Neural cell (in vitro differentiated cells): Measurements from ENCODE around the gene ZNF516. TPM values are rescaled to one million over a fixed set of nuclear protein-coding genes. Genes with fewer than 3 reads are reported as not detected.

ENCODE experiments used
- H2AFZ ChIP-seq: fragments of 200-600, 300-800 bp; sonication (generic), shearing (Covaris generic); 2 replicates; pipeline ENCODE4 v1.6.0; 2014; ENCODE audit warnings: low read depth, mild to moderate bottlenecking, antibody characterized with exemption, low read length, moderate library complexity
- H3F3A ChIP-seq: fragments of 200-600 bp; shearing (Covaris generic); 2 replicates; pipeline ENCODE4 v1.6.1; 2016; ENCODE audit warnings: mild to moderate bottlenecking, moderate library complexity, mixed read lengths, antibody characterized with exemption, low read length; ENCODE audit not compliant: insufficient read depth, poor library complexity, severe bottlenecking
- H3K27ac ChIP-seq: fragments of 200-600, 300-800 bp; sonication (generic), shearing (Covaris generic); 2 replicates; pipeline ENCODE4 v1.5.1; 2014; ENCODE audit warnings: mild to moderate bottlenecking, low read length, moderate library complexity
- H3K27me3 ChIP-seq: fragments of 300-800, 200-600 bp; sonication (generic), shearing (Covaris generic); 2 replicates; pipeline ENCODE4 v1.6.0; 2014; ENCODE audit warnings: mild to moderate bottlenecking, low read depth, low read length, moderate library complexity; ENCODE audit not compliant: insufficient read depth
- H3K36me3 ChIP-seq: fragments of 300-800, 200-600 bp; sonication (generic), shearing (Covaris generic); 2 replicates; pipeline ENCODE4 v1.5.1; 2014; ENCODE audit warnings: mild to moderate bottlenecking, antibody characterized with exemption, low read length, moderate library complexity; ENCODE audit not compliant: insufficient read depth
- H3K4me2 ChIP-seq: fragments of 300-800, 200-600 bp; sonication (generic), shearing (Covaris generic); 2 replicates; pipeline ENCODE4 v1.6.0; 2014; ENCODE audit warnings: mild to moderate bottlenecking, low read length
- H3K4me3 ChIP-seq: fragments of 300-800, 200-600 bp; sonication (generic), shearing (Covaris generic); 2 replicates; pipeline ENCODE4 v1.5.1; 2014; ENCODE audit warnings: mild to moderate bottlenecking, low read length, moderate library complexity
- H3K79me2 ChIP-seq: fragments of 200-600 bp; shearing (Covaris generic); replicated peaks from 2 replicates; pipeline ENCODE4 v1.6.0; 2014; ENCODE audit warnings: mild to moderate bottlenecking, low read length, moderate library complexity; ENCODE audit not compliant: insufficient read depth
- H3K9ac ChIP-seq: fragments of 300-800, 200-600 bp; sonication (generic), shearing (Covaris generic); 2 replicates; pipeline ENCODE4 v1.6.1; 2016; ENCODE audit warnings: mild to moderate bottlenecking, low read length, mixed read lengths
- H3K9me2 ChIP-seq: fragments of 200-600 bp; shearing (Covaris generic); 2 replicates; pipeline ENCODE4 v1.6.1; 2016; ENCODE audit warnings: mild to moderate bottlenecking, low read length, mixed read lengths; ENCODE audit not compliant: insufficient read depth
- H3K9me3 ChIP-seq: fragments of 200-600, 300-800 bp; sonication (generic), shearing (Covaris generic); 2 replicates; pipeline ENCODE4 v1.6.1; 2016; ENCODE audit warnings: mild to moderate bottlenecking, mixed run types, low read length, moderate library complexity, mixed read lengths
- H4K20me1 ChIP-seq: fragments of 200-600 bp; shearing (Covaris generic); 2 replicates; pipeline ENCODE4 v1.6.1; 2016; ENCODE audit warnings: mild to moderate bottlenecking, mixed run types; ENCODE audit not compliant: insufficient read depth
- CTCF ChIP-seq: fragments of 450-650 bp; IDR thresholded peaks from 2 replicates; pipeline ENCODE4 v1.5.1; 2014; ENCODE audit warnings: antibody characterized with exemption, mild to moderate bottlenecking, moderate library complexity; ENCODE audit not compliant: poor library complexity, severe bottlenecking
- EP300 ChIP-seq: fragments of 450-650 bp; conservative IDR thresholded peaks from 2 replicates; pipeline ENCODE4 v1.6.1; 2014; ENCODE audit warnings: antibody characterized with exemption, mild to moderate bottlenecking, moderate library complexity; ENCODE audit not compliant: poor library complexity, severe bottlenecking
- EZH2 ChIP-seq: fragments of 200-600, 300-800 bp; shearing (Covaris generic), sonication (generic); IDR thresholded peaks from 2 replicates; pipeline ENCODE4 v1.6.1; 2014; ENCODE audit warnings: antibody characterized with exemption, low read length, borderline replicate concordance, mild to moderate bottlenecking; ENCODE audit not compliant: insufficient read depth, poor library complexity, severe bottlenecking
- MXI1 ChIP-seq: fragments of 450-650 bp; conservative IDR thresholded peaks from 2 replicates; pipeline ENCODE4 v1.6.1; 2014; ENCODE audit warnings: antibody characterized with exemption, mild to moderate bottlenecking; ENCODE audit not compliant: poor library complexity, severe bottlenecking
- POLR2AphosphoS5 ChIP-seq: IDR thresholded peaks from 2 replicates; pipeline ENCODE4 v1.6.1; 2012
- RAD21 ChIP-seq: fragments of 450-650 bp; conservative IDR thresholded peaks from 2 replicates; pipeline ENCODE4 v1.6.1; 2014; ENCODE audit warnings: antibody characterized with exemption, mild to moderate bottlenecking, moderate library complexity
- SMC3 ChIP-seq: fragments of 450-650 bp; conservative IDR thresholded peaks from 2 replicates; pipeline ENCODE4 v1.6.1; 2014; ENCODE audit warnings: antibody characterized with exemption, mild to moderate bottlenecking, moderate library complexity; ENCODE audit not compliant: poor library complexity
- TAF1 ChIP-seq: IDR thresholded peaks from 2 replicates; pipeline ENCODE4 v1.6.1; 2012; ENCODE audit warnings: low read depth
- polyA plus RNA-seq: library from polyadenylated mRNA; depleted of rRNA; stranded (reverse); fragments of >200 nt; gene quantifications from 2 replicates; pipeline ENCODE4 v1.2.3, GENCODE V29; 2014
- TF ChIP-seq, protein P1 (sequence below): IDR thresholded peaks from 2 replicates; pipeline ENCODE4 v1.6.1; 2012; ENCODE audit warnings: borderline replicate concordance

ZNF516 gene
- polyA plus RNA-seq, 1 donor from 2014 or later, result 11.5 TPM

- H2AFZ ChIP-seq, result no peak overlapping the region
- no peaks in the 10 kb centered on the region for H3K36me3 ChIP-seq
- H4K20me1 ChIP-seq, result no peaks in the 10 kb centered on the region
- H3F3A ChIP-seq, result no peaks in the 10 kb centered on the region
- peaks cover 3% of the 10 kb centered on the region for H3K79me2 ChIP-seq
- no peaks in the 10 kb centered on the region for H3K27me3 ChIP-seq
- H3K4me3 ChIP-seq, result no peak overlapping the region
- H3K9me3 ChIP-seq, result no peaks in the 10 kb centered on the region
- H3K27ac ChIP-seq, result peak overlapping the region; percentile 11
- TF ChIP-seq EZH2 (no peak), CTCF (no peak), POLR2AphosphoS5 (no peak), TAF1 (no peak), MXI1 (no peak), RAD21 (no peak), SMC3 (no peak), EP300 (no peak)
- TF ChIP-seq, protein P1, sequence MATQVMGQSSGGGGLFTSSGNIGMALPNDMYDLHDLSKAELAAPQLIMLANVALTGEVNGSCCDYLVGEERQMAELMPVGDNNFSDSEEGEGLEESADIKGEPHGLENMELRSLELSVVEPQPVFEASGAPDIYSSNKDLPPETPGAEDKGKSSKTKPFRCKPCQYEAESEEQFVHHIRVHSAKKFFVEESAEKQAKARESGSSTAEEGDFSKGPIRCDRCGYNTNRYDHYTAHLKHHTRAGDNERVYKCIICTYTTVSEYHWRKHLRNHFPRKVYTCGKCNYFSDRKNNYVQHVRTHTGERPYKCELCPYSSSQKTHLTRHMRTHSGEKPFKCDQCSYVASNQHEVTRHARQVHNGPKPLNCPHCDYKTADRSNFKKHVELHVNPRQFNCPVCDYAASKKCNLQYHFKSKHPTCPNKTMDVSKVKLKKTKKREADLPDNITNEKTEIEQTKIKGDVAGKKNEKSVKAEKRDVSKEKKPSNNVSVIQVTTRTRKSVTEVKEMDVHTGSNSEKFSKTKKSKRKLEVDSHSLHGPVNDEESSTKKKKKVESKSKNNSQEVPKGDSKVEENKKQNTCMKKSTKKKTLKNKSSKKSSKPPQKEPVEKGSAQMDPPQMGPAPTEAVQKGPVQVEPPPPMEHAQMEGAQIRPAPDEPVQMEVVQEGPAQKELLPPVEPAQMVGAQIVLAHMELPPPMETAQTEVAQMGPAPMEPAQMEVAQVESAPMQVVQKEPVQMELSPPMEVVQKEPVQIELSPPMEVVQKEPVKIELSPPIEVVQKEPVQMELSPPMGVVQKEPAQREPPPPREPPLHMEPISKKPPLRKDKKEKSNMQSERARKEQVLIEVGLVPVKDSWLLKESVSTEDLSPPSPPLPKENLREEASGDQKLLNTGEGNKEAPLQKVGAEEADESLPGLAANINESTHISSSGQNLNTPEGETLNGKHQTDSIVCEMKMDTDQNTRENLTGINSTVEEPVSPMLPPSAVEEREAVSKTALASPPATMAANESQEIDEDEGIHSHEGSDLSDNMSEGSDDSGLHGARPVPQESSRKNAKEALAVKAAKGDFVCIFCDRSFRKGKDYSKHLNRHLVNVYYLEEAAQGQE, result no peak
- H3K4me2 ChIP-seq, result no peak overlapping the region
- no peak overlapping the region for H3K9ac ChIP-seq
- H3K9me2 ChIP-seq, result no peaks in the 10 kb centered on the region
Observed at GRCh38 chr18:76368271-76368670, 126.8 kb downstream of the ZNF516 start.

- H2AFZ ChIP-seq, result no peak overlapping the region
- no peaks in the 10 kb centered on the region for H3K9me3 ChIP-seq
- no peaks in the 10 kb centered on the region for H3K9me2 ChIP-seq
- no peak overlapping the region for H3K9ac ChIP-seq
- no peak overlapping the region for H3K4me2 ChIP-seq
- TF ChIP-seq POLR2AphosphoS5 (no peak), RAD21 (no peak), EP300 (no peak), EZH2 (no peak), CTCF (no peak), MXI1 (no peak), SMC3 (no peak), TAF1 (no peak)
- TF ChIP-seq, protein P1, result no peak
- peaks cover 3% of the 10 kb centered on the region for H3K79me2 ChIP-seq
- H3K27me3 ChIP-seq, result no peaks in the 10 kb centered on the region
- H4K20me1 ChIP-seq, result no peaks in the 10 kb centered on the region
- H3K4me3 ChIP-seq, result no peak overlapping the region
- no peaks in the 10 kb centered on the region for H3F3A ChIP-seq
- no peaks in the 10 kb centered on the region for H3K36me3 ChIP-seq
- H3K27ac ChIP-seq, result peak overlapping the region; percentile 11
Observed at GRCh38 chr18:76367168-76368125, 127.6 kb downstream of the ZNF516 start.
